H1 (cell line): ENCODE results near the gene VAT1L. TPM values are rescaled to one million over a fixed set of nuclear protein-coding genes. Genes with fewer than 3 reads are reported as not detected.

Experiments
- BCL11A ChIP-seq, 2 experiments: IDR thresholded peaks; one replicate each; pipeline ENCODE4 v1.6.1; 2011; ENCODE audit warnings: low read depth in 2 of 2, low read length in 2 of 2, mild to moderate bottlenecking in 2 of 2
- CHD1 ChIP-seq: IDR thresholded peaks from 2 replicates; pipeline ENCODE4 v1.6.1; 2012; ENCODE audit warnings: low read depth, low read length, improper control_type of control experiment
- RBBP5 ChIP-seq: IDR thresholded peaks from 2 replicates; pipeline ENCODE4 v1.7.1; 2012; ENCODE audit warnings: low read depth, mild to moderate bottlenecking, inconsistent platforms, low read length, moderate library complexity, borderline replicate concordance
- polyA plus RNA-seq, 7 experiments: library from polyadenylated mRNA; depleted of rRNA in 3 of 7; stranded (reverse) in 5 of 7; unstranded in 2 of 7; fragments of >200 nt in 5 of 7; fragments of 200-250 nt in 2 of 7; gene quantifications; 1 replicate in 5 of 7; 2 replicates in 1 of 7; 4 replicates in 1 of 7; pipeline versions ENCODE4 v1.2.1 to v1.2.3, GENCODE V29; 2011 to 2013; ENCODE audit warnings: missing spikeins in 2 of 7, mixed read lengths in 2 of 7
- total RNA-seq: library from RNA; stranded (reverse); fragmentation: NEBNext Ultra II Directional; extraction: Animal tissue kit (Norgen Biotek cat#: 25700); gene quantifications from 2 replicates; pipeline ENCODE4 v1.2.1, GENCODE V29; 2021

Gene VAT1L
- total and polyA plus RNA-seq, 2 of the 8 experiments (the other 6 are each of a cell fraction or from before 2014, with no cell fraction given) = 46.3 to 48.2 TPM

DNA sequence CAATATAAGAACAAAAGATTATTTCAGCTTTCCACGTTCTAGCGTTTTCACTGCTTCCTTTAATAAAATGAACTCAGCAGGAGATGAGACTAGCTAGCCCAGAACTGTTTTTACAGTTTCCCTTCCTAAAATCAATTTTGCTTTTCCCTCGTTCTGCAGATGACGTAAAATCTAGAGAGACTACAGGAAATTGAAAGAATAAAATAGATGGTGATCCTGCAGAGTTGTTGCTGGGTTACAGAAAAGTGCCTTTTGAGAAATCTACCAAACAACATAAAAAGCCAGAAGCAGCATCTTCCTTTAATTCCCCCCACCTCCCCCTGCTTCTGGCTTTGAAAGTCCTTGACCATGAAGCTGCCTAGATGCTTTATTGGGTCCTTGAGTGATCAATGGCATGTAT, 137.2 kb downstream of the VAT1L start (continued):
- TF ChIP-seq BCL11A (IDR thresholded peaks at IDR 0.05; ENCODE audit: low read depth in 2 of 2, low read length in 2 of 2) (no peak), CHD1 (no peak), RBBP5 (no peak)
